ENCODE measurements around the gene TMIGD3.

TMIGD3 gene

DNA sequence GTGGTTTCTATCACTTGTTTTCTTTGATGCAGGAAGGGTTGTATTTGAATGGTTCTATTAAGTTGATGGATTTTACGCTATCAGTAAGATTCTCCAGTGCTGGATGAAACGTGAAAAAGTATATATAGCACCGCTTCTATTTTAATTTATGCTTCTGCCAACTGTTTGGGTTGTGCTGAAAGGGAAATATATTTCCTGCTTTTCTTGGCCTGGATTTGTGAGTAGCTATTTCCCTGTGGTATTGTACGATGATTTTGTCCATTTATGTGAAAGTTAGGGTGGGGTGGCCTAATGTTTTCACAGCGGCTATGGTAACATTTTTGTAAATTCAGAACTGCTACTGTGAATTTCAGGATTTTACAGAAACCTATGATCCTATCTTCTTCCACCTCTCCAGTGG is 29.3 kb downstream of the TMIGD3 start:
- no peak for DNase-seq

GRCh38 chr1:111471538-111471937 is 31.9 kb downstream of the TMIGD3 start:
- no peak for DNase-seq

DNA sequence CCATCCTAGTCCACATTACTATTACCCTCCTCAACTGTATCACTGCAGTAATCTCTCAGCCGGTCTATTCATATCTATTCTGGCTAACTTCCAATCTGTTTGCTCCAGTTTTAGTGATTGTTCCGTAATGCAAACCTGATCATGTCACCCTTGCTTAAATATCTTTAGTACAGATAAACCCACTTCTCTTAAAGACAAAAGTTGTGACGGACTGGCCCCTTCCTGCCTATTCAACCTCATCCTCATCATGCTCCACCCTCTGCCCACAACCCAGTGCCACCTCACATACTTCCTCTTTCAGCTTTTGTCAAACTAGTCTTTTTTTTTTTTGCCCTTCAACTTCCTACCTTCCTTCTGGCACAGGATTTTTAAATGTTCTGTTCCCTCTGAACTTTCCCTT is 32.4 kb downstream of the TMIGD3 start:
- peak; percentile 71 to 84 for DNase-seq

- no peak for DNase-seq
These were observed 32.8 kb downstream of the TMIGD3 start for GRCh38 chr1:111470596-111470995.

DNA sequence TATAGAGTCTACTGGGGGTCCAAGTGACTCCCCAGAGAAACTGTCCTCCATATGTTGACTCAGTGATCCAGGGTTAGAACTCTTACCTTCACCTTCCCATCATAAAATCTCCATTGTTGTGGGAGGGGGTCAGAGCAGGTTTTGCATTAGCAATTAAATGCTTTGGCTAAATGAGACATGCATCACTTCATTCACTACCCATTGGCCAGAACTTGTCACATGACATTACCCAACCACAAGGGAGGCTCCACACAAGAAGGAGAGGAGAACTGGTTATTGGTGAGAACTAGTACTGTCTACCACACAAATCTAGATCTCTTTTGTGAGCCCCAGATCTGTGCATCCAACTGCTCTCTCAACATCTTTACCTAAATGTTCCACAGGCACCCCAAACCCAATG is 33.9 kb downstream of the TMIGD3 start:
- no peak for DNase-seq

DNA sequence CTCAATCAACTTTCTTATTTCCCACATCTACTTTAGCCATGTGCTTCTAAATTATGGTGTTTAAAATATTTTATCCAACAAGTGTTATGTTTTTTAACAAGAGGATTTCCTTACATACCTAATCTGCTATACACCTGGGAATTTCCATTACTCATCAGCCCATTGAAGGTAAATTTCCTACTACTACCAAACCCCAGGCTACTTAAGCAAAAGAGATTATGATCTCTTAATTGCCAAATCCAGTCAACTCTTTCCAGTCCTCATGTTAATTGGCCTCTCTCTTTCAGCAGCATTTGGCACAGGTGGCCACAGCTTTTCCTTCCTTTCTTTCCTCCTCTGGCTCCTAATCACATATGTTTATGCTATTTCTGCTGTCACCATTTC is 34.7 kb downstream of the TMIGD3 start:
- no peak for DNase-seq

DNA sequence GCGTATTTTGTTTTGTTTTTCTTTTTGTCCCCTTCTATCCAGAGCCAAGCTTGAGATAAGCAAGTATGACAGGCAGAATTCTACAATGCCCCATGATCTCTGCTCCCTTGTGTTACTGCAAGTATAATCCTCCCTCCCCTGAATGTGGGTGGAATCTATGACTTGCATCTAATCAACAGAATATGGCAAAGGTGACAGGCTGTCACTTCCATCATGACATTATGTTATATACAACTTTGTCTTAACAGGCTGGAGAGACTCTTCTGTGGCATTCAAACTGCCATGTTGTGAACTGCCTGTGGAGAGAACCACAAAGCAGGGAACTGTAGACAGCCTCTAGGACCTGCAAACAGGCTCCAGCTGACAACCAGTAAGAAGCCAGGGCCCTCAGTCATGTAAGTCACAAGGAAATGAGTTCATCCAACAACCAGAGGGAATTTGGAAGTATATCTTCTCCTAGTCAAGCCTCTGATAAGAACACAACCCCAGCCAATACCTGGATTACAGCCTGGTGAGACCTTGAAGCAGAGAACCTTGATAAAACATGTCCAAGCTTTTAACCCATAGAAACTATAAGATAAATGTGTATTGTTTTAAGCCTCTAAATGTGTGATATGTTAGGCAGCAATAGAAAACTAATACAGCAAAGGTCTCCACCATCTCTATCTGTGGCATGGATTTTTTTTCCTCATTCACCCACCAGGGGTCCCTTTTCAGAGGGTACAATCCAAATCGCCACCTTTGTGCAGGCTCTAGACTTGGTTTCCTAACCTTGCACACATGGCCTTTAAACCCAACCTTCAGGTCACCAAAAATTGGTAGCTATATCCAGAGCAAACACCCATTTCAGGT is 35.3 kb downstream of the TMIGD3 start:
- peak in 1 of 2 donors; percentile 71 for DNase-seq

DNA sequence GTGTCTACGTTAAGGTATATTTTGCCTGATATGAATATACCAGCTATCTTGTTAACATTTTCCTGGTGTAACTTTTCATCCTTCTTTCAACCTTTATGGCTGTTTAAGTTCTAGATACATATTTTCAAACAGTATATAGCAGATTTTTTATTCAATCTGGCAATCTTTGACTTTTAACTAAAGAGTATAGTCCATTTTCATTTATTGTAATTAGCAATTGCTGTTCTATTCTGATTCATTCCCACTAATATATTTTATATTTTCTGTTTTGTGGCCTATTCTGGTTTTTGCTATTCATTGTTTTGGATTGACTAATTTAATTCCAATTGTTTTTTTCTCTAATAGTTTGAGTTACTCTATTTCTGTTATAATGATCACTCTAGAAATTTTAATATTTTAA is 37.0 kb downstream of the TMIGD3 start:
- DNase-seq: no peak

DNA sequence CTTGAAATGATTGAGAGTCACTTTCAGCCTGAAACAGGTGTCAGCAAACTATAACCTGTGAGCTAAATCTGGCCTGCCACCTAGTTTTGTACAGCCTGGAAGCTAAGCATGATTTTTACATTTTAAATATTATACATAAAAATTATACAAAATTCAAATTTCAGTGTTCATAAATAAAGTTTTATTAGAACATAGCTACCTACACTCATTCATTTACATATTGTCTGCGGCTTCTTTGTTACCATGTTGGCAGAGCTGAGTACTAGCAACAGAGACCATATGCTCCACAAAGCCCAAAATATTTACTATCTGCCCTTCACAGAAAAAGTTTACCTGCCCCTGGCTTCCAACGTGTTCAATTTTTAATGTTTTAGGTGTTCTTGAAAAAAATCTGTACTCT is 37.7 kb downstream of the TMIGD3 start:
- no peak for DNase-seq

DNA sequence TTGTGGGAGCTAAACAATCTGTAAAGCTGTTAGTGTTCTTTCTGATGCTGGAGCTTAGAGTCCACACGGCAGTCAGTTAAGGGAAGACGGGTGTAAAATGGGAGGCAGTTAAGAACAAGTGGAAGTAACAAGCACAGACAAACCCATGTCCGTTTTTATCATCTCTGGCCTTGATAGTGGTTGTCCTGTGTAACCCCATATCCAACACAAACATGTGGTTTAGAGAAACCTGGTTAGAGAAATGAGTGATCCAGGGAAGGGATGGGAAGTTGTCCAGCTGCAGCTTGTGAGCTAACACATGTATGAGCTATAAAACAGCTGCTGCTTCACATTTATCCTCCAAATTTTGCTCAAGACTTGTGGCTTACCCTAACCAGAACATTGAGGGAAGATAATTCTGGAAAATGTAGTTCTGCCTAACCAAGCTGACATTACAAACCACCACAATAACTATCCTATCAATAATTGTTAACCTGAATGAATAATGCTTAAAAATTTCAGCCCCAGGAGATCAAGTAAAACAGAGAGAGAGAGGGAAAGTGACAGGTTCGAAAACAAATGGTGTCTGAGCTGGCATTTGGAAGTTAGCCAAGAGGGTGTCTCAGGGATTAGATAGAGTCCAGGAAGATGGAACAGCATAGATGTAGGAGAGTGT is 40.3 kb downstream of the TMIGD3 start:
- DNase-seq: no peak

DNA sequence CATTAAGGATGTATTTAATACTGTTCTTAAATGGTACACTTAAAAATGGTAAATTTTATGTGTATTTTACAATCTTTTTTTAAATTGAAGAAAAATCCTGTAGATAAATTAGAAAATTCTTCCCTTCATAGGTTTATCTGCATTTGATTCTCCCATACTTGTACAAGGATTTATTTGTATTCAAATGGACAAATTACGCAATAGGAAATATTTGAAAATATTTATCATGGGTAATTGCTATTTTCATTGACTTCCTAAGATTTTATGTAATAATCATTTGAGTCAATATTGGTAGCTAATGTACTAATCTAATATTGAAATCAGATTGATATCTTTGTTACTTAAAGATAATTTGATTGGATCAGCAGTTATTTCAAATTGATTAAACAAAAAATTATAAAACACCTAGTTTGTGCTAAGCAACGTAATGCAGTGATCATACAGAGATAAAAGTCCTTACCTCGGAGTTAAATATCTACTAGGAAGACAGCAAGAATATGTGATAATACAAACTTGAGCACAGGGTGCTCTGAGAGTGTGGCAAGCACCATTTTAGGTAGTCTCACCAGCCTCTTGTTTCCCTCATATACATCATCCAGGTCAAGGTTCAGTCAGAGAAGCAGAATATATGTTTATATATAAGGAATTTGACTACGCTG is 40.9 kb downstream of the TMIGD3 start:
- no peak for DNase-seq

DNA sequence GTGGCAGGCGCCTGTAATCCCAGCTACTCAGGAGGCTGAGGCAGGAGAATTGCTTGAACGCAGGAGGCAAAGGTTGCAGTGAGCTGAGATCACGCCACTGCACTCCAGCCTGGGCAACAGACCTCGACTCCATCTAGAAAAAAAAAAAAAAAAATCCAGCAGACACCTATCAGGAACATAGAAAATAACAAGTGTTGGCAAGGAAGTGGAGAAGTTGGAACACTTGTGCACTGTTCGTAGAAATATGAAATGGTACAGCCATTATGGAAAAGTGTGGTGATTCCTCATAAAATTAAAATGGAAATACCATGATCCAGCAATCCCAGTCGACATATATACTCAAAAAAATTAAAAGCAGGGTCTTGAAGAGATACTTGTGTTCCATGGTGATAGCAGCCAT is 41.7 kb downstream of the TMIGD3 start:
- DNase-seq: no peak

- DNase-seq: no peak
These were observed 47.8 kb downstream of the TMIGD3 start for GRCh38 chr1:111455642-111456031.

DNA sequence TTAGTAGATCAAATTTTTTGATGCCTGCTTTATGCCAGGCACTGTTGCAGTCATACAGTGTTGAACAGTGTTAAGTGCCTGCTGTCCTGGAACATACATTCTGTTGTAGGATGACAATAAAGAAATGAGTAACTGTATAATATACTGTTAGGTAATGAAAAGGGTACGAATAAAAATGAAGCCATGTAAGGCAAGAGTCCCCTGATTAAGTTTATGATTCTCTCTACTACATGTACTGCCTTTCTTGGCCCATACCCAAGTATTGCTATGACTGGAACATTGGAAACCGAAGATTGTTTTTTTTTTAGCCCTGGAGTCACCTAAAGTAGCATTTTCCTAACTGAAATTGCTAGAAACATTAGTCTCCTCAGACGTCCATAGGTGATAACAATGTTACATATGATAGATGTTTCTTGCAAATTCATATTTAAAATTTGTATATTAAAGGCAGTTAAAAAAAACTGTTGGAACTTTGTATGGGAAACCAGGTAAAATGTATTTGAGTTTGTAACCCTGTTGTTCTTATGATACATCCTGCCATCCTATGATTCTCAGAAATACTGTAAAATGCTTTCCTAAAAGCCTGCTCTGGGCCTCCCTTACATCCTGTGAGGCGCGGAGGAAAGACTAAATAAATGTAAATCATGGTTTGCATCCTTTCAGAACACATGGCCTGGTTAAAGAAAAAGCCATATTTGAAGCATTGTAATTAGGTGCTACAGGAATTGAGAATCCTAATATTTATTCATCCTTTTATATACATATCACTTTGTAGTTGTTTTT is 48.4 kb downstream of the TMIGD3 start:
- DNase-seq: no peak

- no peak for DNase-seq
These were observed 49.7 kb downstream of the TMIGD3 start for GRCh38 chr1:111453706-111454105.

- DNase-seq: no peak
These were observed 50.9 kb downstream of the TMIGD3 start for GRCh38 chr1:111452581-111452980.

- DNase-seq: no peak
These were observed 53.2 kb downstream of the TMIGD3 start for GRCh38 chr1:111450185-111450584.

- DNase-seq: no peak
These were observed 53.8 kb downstream of the TMIGD3 start for GRCh38 chr1:111449703-111450017.

DNA sequence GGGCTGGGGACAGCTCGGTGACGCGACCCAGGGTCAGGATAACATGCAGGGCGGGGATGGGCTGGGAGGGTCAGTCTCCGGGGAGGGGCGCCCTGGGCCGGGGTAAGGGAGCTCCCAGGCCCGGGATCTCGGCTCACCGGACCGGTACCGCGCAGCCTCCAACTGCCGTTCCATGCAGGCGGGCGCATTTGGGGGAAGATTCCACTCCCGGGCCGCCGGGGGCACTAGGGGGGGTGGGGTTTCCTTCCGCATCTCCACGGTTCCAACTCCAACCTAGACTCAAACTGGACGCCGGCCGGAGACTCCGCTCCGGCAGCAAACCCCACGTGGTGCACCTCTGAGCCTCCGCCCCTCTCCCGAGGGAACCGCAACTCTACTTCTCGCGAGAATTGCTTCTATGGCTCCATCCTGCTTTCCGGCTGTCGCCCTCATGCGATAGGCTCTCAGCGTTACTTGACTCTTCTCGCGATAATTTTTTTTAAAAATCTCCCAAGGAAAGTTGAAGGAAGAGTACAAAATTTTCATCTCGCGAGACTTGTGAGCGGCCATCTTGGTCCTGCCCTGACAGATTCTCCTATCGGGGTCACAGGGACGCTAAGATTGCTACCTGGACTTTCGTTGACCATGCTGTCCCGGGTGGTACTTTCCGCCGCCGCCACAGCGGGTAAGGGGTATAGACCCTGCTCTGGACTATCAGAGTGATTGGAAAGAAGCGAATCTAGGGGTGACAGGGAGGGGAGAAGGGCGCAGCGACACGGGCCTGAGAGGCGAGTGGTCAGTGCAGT is 54.3 kb downstream of the TMIGD3 start, which contains the start of the genes ATP5PB and WDR77:
Gene ATP5PB (plus strand): TSS at position 547 of the 785 bp plus-strand sequence. CDS start 78 bp downstream, at position 625.
Gene WDR77 (minus strand): TSS at position 339 of the 785 bp plus-strand sequence. CDS start 87 bp downstream, at position 252.
- DNase-seq: peak; percentile 100

GRCh38 chr1:111448482-111448917 is 54.9 kb downstream of the TMIGD3 start:
- no peak for DNase-seq

DNA sequence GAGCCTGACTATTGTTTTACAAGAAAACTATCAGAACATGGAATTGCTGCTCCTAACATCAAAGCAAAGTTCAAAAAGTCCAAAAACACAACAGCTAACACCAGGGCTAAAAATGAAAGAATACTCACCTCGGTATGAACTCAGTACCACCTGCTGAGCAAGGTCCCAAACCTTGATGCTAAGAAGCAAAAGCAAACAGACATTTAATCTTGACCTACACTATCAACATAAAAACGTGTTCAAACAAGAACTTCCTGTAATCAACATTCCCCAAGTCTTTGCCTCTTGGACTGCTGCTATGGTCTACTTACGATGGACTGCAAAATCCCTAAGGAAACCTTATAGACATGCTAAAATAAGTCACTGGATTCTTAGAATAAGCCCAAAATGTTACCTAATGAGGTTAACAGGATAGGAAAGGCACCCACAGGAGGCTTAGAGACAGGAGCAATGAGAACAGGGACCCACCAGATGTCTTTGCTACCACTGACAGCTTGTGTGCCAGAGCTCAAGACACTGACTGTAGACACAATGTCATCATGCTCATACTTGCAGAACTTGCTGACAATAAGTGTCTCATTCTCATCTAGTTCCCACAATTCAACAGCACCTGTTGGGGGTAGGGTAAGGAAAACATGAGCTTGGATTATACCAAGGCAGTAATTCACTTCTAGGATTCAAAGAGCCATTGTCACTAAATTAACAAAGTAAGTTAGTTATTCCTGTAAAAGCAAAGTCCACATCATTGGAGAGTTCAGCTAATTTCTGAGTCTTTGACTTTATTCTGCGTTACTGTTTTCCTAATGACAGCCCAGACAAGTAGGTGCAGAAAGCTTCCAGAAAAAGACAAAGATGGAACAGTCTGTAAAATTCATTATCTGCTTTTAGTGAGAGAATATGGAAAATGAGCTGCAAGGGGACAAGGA is 56.2 kb downstream of the TMIGD3 start:
- DNase-seq: no peak

All from inflammatory macrophage treated with lipopolysaccharide for 1 hour (primary cell).